HEK293 (cell line): ENCODE results near the gene KIFAP3.

Experiments
- KLF1 ChIP-seq: fragments of 450-650 bp; formaldehyde crosslinking; IDR thresholded peaks from 2 replicates; pipeline ENCODE4 v1.5.1; 2016; ENCODE audit warnings: missing biosample characterization, missing genetic modification characterization
- ZNF274 ChIP-seq, 2 experiments: fragments of 200-500 bp in 1 of 2; fragments of 450-650 bp in 1 of 2; sonication (Bioruptor generic) in 1 of 2; formaldehyde crosslinking in 1 of 2; IDR thresholded peaks; 2 replicates each; pipeline versions ENCODE4 v1.5.1 to v1.6.1; 2014 to 2016; ENCODE audit warnings: borderline replicate concordance in 1 of 2, inconsistent platforms in 1 of 2, low read length in 1 of 2, missing biosample characterization in 1 of 2, missing genetic modification characterization in 1 of 2
- ZNF521 ChIP-seq: fragments of 450-650 bp; formaldehyde crosslinking; IDR thresholded peaks from 2 replicates; pipeline ENCODE4 v1.5.1; 2017; ENCODE audit warnings: missing biosample characterization, mild to moderate bottlenecking, missing genetic modification characterization
- ZNF610 ChIP-seq: fragments of 450-650 bp; formaldehyde crosslinking; IDR thresholded peaks from 2 replicates; pipeline ENCODE4 v1.5.1; 2016; ENCODE audit warnings: missing biosample characterization, missing genetic modification characterization, borderline replicate concordance

DNA sequence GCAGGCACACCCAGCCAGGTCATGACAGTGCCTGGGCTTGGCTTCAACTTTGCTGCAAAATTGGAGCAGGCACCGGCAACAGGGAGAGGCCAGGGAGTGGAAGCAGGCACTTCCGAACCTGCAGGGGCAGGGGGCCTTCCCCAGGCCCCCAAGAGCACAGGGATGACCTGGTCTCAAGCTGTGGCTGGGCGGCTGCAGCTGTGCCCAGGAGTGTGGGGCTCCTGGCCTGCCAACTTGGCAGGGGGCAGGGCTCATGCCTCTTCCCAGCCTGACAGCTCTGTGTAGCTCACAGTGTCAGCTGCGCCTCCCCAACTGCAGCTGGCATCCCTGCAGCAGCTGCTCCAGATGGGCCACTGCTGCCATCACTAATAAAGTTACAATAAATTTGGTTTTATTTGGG, 129.3 kb downstream of the KIFAP3 start:
- TF ChIP-seq ZNF274 (IDR thresholded peaks at IDR 0.05; ENCODE audit: low read length) (no peak), ZNF274 (tag by site-specific recombination; IDR thresholded peaks at IDR 0.05; ENCODE audit: borderline replicate concordance) (no peak), ZNF610 (tag by site-specific recombination) (no peak), KLF1 (tag by site-specific recombination) (no peak), ZNF521 (no peak)
